Measurements from ENCODE around the gene UTP18. TPM values are rescaled to one million over a fixed set of nuclear protein-coding genes. Genes with fewer than 3 reads are reported as not detected.

Gene UTP18
- total RNA-seq, 6 donors from 2014 or later = 18.9 to 40.0 (median 33.3) TPM

DNA sequence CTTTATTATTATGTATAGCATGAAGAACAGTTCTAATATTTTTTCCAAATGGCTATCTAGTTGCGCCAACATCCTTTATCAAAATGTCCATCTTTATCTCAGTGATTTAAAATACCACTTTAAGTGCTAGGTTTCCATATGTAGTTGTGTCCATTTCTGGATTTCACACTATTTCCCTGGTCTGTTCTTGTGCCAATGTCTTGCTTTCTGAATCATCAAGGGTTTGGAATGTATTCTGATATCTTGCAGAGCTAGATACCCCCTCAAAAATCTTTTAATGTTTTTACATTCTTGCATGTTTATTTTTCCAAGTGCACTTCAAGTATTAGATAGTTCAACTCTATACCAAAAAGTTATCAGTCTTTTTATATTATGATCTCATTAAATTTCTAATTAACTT lies 14.8 kb upstream of the UTP18 start:
- Histone ChIP-seq H3K27me3 (no peaks in the 10 kb centered on the region), H3K9me3 (no peaks in the 10 kb centered on the region), H3K36me3 (no peaks in the 10 kb centered on the region), H3K4me1 (peaks cover 0 to 3% (median 0%) of the 10 kb centered on the region in 4 donors), H3K27ac (no peak overlapping the region), H3K4me3 (no peak overlapping the region)
- no peak for TF ChIP-seq EP300 (IDR thresholded peaks at IDR 0.05)
- TF ChIP-seq POLR2AphosphoS5 (IDR thresholded peaks at IDR 0.05) = no peak
- TF ChIP-seq POLR2A (IDR thresholded peaks at IDR 0.05) = no peak
- TF ChIP-seq, protein P1, sequence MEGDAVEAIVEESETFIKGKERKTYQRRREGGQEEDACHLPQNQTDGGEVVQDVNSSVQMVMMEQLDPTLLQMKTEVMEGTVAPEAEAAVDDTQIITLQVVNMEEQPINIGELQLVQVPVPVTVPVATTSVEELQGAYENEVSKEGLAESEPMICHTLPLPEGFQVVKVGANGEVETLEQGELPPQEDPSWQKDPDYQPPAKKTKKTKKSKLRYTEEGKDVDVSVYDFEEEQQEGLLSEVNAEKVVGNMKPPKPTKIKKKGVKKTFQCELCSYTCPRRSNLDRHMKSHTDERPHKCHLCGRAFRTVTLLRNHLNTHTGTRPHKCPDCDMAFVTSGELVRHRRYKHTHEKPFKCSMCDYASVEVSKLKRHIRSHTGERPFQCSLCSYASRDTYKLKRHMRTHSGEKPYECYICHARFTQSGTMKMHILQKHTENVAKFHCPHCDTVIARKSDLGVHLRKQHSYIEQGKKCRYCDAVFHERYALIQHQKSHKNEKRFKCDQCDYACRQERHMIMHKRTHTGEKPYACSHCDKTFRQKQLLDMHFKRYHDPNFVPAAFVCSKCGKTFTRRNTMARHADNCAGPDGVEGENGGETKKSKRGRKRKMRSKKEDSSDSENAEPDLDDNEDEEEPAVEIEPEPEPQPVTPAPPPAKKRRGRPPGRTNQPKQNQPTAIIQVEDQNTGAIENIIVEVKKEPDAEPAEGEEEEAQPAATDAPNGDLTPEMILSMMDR (IDR thresholded peaks at IDR 0.05) = no peak
- no peak for ATAC-seq (ENCODE audit: low FRiP score in 2 of 2)
- WGBS, 2 donors = 91 to 93% methylated on average over 1 of the region's 1 CpG
- no peak for DNase-seq

DNA sequence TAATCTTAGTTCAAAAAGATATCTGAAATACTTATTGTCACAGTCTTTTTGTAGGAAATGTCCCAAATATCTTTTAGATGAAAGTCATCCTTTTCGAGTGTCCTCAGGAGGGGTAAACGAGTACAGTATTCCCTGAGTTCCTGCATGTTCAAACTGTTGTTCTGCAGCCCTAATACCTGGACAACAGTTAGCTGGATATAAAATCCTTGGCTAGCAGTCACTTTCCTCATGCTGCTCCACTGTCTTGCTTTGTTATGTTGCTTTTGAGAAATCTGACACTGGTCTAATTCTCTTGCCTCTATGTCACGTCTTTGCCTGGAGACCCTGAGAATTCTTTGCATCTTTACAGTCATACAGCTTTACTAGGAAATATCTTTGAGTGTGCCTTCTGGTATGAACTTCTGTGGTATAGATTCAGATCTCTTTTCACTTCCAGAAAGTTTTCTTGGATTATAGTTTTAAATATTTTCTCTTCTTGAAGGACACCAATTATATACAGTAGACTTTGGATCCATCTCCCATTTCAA lies 10.0 kb upstream of the UTP18 start:
- Histone ChIP-seq H3K27ac (no peak overlapping the region), H3K9me3 (no peaks in the 10 kb centered on the region), H3K4me1 (peaks cover 0 to 4% (median 0%) of the 10 kb centered on the region in 4 donors), H3K36me3 (peaks cover 0 to 7% (median 2%) of the 10 kb centered on the region in 4 donors), H3K27me3 (no peaks in the 10 kb centered on the region), H3K4me3 (no peak overlapping the region)
- ATAC-seq (ENCODE audit: low FRiP score in 2 of 2) (no peak), DNase-seq (no peak)
- TF ChIP-seq EP300 (IDR thresholded peaks at IDR 0.05) (no peak), POLR2A (IDR thresholded peaks at IDR 0.05) (no peak)
- 95 to 98% methylated on average over 3 of the region's 3 CpGs for WGBS, 2 donors

DNA sequence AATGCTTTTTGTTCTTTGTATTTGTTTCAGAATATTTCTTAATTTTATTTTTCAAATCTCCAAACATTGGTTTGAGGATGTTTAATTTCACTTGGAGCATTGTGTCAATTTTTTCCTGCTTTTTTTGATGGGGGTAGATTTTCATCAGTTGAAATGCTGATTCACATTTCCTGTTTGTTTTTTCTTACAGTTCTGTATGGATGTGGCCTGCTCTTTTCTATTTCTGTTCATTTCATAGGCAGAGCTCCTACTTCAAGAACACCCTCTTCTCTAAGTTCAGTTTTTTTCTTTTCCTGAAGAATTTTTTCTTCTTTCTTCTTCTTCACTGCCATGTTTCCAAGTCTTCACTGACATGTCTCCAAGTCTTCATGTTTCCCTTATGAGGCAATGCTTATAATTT lies 9.3 kb upstream of the UTP18 start:
- no peaks in the 10 kb centered on the region for H3K9me3 ChIP-seq
- H3K4me3 ChIP-seq = no peak overlapping the region
- peaks cover 0 to 7% (median 2%) of the 10 kb centered on the region in 4 donors for H3K36me3 ChIP-seq
- DNase-seq (no peak), ATAC-seq (ENCODE audit: low FRiP score in 2 of 2) (no peak)
- no peak overlapping the region for H3K27ac ChIP-seq
- TF ChIP-seq POLR2AphosphoS5 (IDR thresholded peaks at IDR 0.05) (no peak), EP300 (IDR thresholded peaks at IDR 0.05) (no peak), POLR2A (IDR thresholded peaks at IDR 0.05) (no peak)
- TF ChIP-seq, protein P1 (IDR thresholded peaks at IDR 0.05) = no peak
- peaks cover 0 to 4% (median 2%) of the 10 kb centered on the region in 4 donors for H3K4me1 ChIP-seq
- H3K27me3 ChIP-seq = no peaks in the 10 kb centered on the region

DNA sequence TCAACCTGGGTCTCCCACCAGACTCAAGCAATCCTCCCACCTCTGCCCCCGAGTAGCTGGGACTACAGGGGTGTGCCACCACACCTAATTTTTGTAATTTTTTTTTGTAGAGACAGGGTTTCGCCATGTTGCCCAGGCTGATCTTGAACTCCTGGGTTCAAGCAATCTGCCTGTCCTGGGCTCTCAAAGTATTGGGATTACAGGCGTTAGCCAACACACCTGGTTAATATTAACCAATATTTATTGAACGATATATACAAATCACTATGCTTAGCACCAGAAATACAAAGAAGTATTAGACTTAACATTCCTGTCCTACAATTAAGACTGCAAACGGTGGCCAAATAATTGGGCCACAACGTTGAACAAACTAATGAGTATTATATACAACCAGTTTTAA lies 4.7 kb upstream of the UTP18 start:
- no peaks in the 10 kb centered on the region for H3K27me3 ChIP-seq
- H3K36me3 ChIP-seq = peaks cover 0 to 7% (median 2%) of the 10 kb centered on the region in 4 donors
- no peak overlapping the region for H3K27ac ChIP-seq
- TF ChIP-seq POLR2AphosphoS5 (IDR thresholded peaks at IDR 0.05) = no peak
- no peak for TF ChIP-seq POLR2A (IDR thresholded peaks at IDR 0.05)
- TF ChIP-seq, protein P1 (IDR thresholded peaks at IDR 0.05) = no peak
- TF ChIP-seq EP300 (IDR thresholded peaks at IDR 0.05) = no peak
- H3K4me1 ChIP-seq = peaks cover 19 to 36% (median 28%) of the 10 kb centered on the region in 4 donors
- no peak for DNase-seq
- no peak overlapping the region for H3K4me3 ChIP-seq
- no peaks in the 10 kb centered on the region for H3K9me3 ChIP-seq
- WGBS, 2 donors = 73% methylated on average over 6 of the region's 6 CpGs
- ATAC-seq (ENCODE audit: low FRiP score in 2 of 2) = no peak

DNA sequence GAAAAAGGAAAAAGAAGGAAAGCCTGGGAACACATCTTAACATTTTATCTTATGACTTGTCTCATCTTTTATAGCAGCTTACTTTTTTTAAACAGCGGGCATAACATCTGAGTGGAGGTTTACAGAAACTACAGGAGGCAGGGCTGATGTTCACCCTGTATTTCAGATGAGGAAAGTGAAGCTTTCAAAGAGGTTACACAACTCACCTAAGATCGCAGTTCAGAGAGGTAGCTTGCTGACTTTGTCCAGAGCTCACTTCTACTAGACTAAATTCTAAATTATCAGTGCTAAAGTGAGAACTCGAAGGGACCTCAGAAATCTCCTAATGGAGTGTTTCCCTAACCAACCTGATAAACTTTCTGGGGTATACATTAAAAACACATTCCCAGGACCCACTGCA lies 4.2 kb upstream of the UTP18 start:
- Histone ChIP-seq H3K4me3 (no peak overlapping the region), H3K9me3 (no peaks in the 10 kb centered on the region), H3K27ac (no peak overlapping the region), H3K4me1 (peaks cover 19 to 38% (median 28%) of the 10 kb centered on the region in 4 donors), H3K27me3 (no peaks in the 10 kb centered on the region), H3K36me3 (peaks cover 0 to 7% (median 2%) of the 10 kb centered on the region in 4 donors)
- TF ChIP-seq POLR2A (IDR thresholded peaks at IDR 0.05) (no peak), POLR2AphosphoS5 (IDR thresholded peaks at IDR 0.05) (no peak), EP300 (IDR thresholded peaks at IDR 0.05) (no peak)
- TF ChIP-seq, protein P1 (IDR thresholded peaks at IDR 0.05) = no peak
- DNase-seq = no peak
- WGBS, 2 donors = 74 to 94% methylated on average over 3 of the region's 3 CpGs
- no peak for ATAC-seq (ENCODE audit: low FRiP score in 2 of 2)
